Lower leg skin (tissue), 3 donors: ENCODE measurements around the gene ATP6V0D1.

ENCODE experiments used
- CTCF ChIP-seq, 3 donors: fragments of 450-650 bp; IDR thresholded peaks; one replicate each; pipeline ENCODE4 v1.5.1; 2016; ENCODE audit warnings: antibody characterized with exemption in 3 of 3, mild to moderate bottlenecking in 3 of 3, moderate library complexity in 2 of 3
- POLR2A ChIP-seq, 2 donors: fragments of 450-650 bp; IDR thresholded peaks; one replicate each; pipeline ENCODE4 v1.6.1; 2016 to 2017; ENCODE audit warnings: antibody characterized with exemption in 2 of 2, mild to moderate bottlenecking in 1 of 2, moderate library complexity in 1 of 2

DNA sequence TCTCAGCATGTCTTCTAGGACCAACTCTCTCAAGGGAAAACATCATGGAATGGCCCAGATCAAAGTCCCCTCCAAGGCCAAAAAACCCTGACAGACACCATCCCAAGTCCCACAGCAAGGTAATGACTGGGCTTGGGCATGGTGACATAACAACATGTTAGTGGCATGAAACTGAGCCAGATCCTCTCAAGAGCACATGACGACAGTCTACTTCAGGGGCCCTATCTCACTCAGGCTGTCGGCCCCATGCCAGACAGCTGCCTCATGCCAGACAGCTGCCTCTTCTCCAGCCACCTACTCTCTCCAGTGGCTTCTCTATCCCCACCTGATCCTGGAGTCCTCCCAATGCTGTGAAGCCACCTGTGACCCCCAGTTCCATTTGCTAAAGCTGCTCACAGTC lies 31.6 kb downstream of the ATP6V0D1 start:
- TF ChIP-seq CTCF (IDR thresholded peaks at IDR 0.05) (no peak), POLR2A (IDR thresholded peaks at IDR 0.05) (no peak)
